ENCODE results near the gene SNAPC2.

GRCh38 chr19:7940841-7941240 lies 20.7 kb downstream of the SNAPC2 start:
- no peak for TF ChIP-seq CTCF (IDR thresholded peaks at IDR 0.05)
- no peak for TF ChIP-seq POLR2A (IDR thresholded peaks at IDR 0.05)

Data from Peyer's patch (tissue), 4 donors.